Stimulated activated CD8-positive, alpha-beta memory T cell treated with anti-CD3 and anti-CD28 coated beads, Interleukin-15, amount 100 ng/mL, for 24 hours (primary cell): Measurements from ENCODE around the gene MALRD1.

Experiments used
- DNase-seq: peaks from one replicate; pipeline ENCODE4 v3.0.0-alpha.2; 2020; ENCODE audit warnings: low read depth

Gene MALRD1

GRCh38 chr10:19111501-19112267 lies 63.1 kb downstream of the MALRD1 start:
- no peak for DNase-seq

GRCh38 chr10:19117438-19117837 lies 68.8 kb downstream of the MALRD1 start:
- no peak for DNase-seq

GRCh38 chr10:19119191-19119590 lies 70.6 kb downstream of the MALRD1 start:
- no peak for DNase-seq

GRCh38 chr10:19120381-19120908 lies 71.8 kb downstream of the MALRD1 start:
- DNase-seq, result no peak

GRCh38 chr10:19133992-19134391 lies 85.4 kb downstream of the MALRD1 start:
- DNase-seq, result no peak

GRCh38 chr10:19142967-19143366 lies 94.4 kb downstream of the MALRD1 start:
- no peak for DNase-seq

GRCh38 chr10:19144206-19144605 lies 95.6 kb downstream of the MALRD1 start:
- DNase-seq, result no peak

- DNase-seq, result no peak
Observed at GRCh38 chr10:19154375-19154774, 105.8 kb downstream of the MALRD1 start.

- no peak for DNase-seq
Observed at GRCh38 chr10:19158358-19158757, 109.8 kb downstream of the MALRD1 start.

GRCh38 chr10:19158870-19159269 lies 110.3 kb downstream of the MALRD1 start:
- no peak for DNase-seq

GRCh38 chr10:19164461-19164860 lies 115.9 kb downstream of the MALRD1 start:
- no peak for DNase-seq

GRCh38 chr10:19168584-19168983 lies 120.0 kb downstream of the MALRD1 start:
- DNase-seq, result no peak

GRCh38 chr10:19169041-19169440 lies 120.4 kb downstream of the MALRD1 start:
- DNase-seq, result no peak

GRCh38 chr10:19169684-19170083 lies 121.1 kb downstream of the MALRD1 start:
- no peak for DNase-seq

GRCh38 chr10:19178675-19179074 lies 130.1 kb downstream of the MALRD1 start:
- no peak for DNase-seq

- DNase-seq, result no peak
Observed at GRCh38 chr10:19184891-19185290, 136.3 kb downstream of the MALRD1 start.

GRCh38 chr10:19194866-19195265 lies 146.3 kb downstream of the MALRD1 start:
- DNase-seq, result no peak

GRCh38 chr10:19195698-19196097 lies 147.1 kb downstream of the MALRD1 start:
- DNase-seq, result no peak

- DNase-seq, result no peak
Observed at GRCh38 chr10:19200211-19200610, 151.6 kb downstream of the MALRD1 start.

GRCh38 chr10:19204246-19204917 lies 155.8 kb downstream of the MALRD1 start:
- DNase-seq, result no peak

GRCh38 chr10:19209319-19209718 lies 160.7 kb downstream of the MALRD1 start:
- no peak for DNase-seq

GRCh38 chr10:19212590-19212989 lies 164.0 kb downstream of the MALRD1 start:
- DNase-seq, result no peak

- DNase-seq, result no peak
Observed at GRCh38 chr10:19221216-19221615, 172.6 kb downstream of the MALRD1 start.
